Nephron (organoid): Measurements from ENCODE around the gene INTS4.
"Not testable (repeated sequence)": the region's sequence is repeated elsewhere in the genome, so short reads cannot be mapped to it uniquely, and the experiment has no call there.

Experiments used
- H3K27ac Mint-ChIP-seq, 3 experiments: 2 replicates each; pipeline ENCODE4 v1.8.0; 2020; ENCODE audit warnings: mixed read lengths in 3 of 3, mild to moderate bottlenecking in 2 of 3, moderate library complexity in 1 of 3
- H3K27me3 Mint-ChIP-seq: 2 replicates; pipeline ENCODE4 v1.8.0; 2021; ENCODE audit warnings: low read depth, mild to moderate bottlenecking, moderate library complexity, mixed read lengths
- H3K36me3 Mint-ChIP-seq: 2 replicates; pipeline ENCODE4 v1.8.0; 2020; ENCODE audit warnings: low read depth, mixed read lengths
- H3K4me1 Mint-ChIP-seq: 2 replicates; pipeline ENCODE4 v1.8.0; 2020; ENCODE audit warnings: mixed read lengths
- H3K4me3 Mint-ChIP-seq, 3 experiments: 2 replicates each; pipeline ENCODE4 v1.8.0; 2020; ENCODE audit warnings: mild to moderate bottlenecking in 3 of 3, mixed read lengths in 3 of 3, moderate library complexity in 2 of 3
- H3K9me3 Mint-ChIP-seq: 2 replicates; pipeline ENCODE4 v1.8.0; 2020; ENCODE audit warnings: mixed read lengths
- CTCF ChIP-seq, 3 experiments: fragments of 200-600 bp; sonication (generic); IDR thresholded peaks; one replicate each; pipeline ENCODE4 v1.5.0; 2021; ENCODE audit warnings: antibody characterized with exemption in 3 of 3; ENCODE audit not compliant: unreplicated experiment in 3 of 3

Gene INTS4

GRCh38 chr11:78020246-78020645, 25.8 kb upstream of the INTS4 start:
- Mint-ChIP-seq H3K36me3 (peaks cover 10% of the 10 kb centered on the region), H3K4me3 (peak overlapping the region; percentile 3 to 24 (median 9)), H3K27me3 (no peaks in the 10 kb centered on the region), H3K27ac (peak overlapping the region; percentile 69 to 92 (median 89)), H3K4me1 (peaks cover 27% of the 10 kb centered on the region), H3K9me3 (no peaks in the 10 kb centered on the region)
- TF ChIP-seq CTCF (IDR thresholded peaks at IDR 0.05; ENCODE audit: unreplicated experiment in 3 of 3), result no peak

- peak overlapping the region; percentile 69 to 92 (median 89) for H3K27ac Mint-ChIP-seq
- peak overlapping the region; percentile 3 to 24 (median 9) for H3K4me3 Mint-ChIP-seq
- H3K36me3 Mint-ChIP-seq, result peaks cover 10% of the 10 kb centered on the region
- no peaks in the 10 kb centered on the region for H3K9me3 Mint-ChIP-seq
- peaks cover 27% of the 10 kb centered on the region for H3K4me1 Mint-ChIP-seq
- no peak for TF ChIP-seq CTCF (IDR thresholded peaks at IDR 0.05; ENCODE audit: unreplicated experiment in 3 of 3)
- H3K27me3 Mint-ChIP-seq, result no peaks in the 10 kb centered on the region
Measured at GRCh38 chr11:78019808-78020207, 25.3 kb upstream of the INTS4 start.

GRCh38 chr11:78015878-78016277, 21.4 kb upstream of the INTS4 start:
- no peaks in the 10 kb centered on the region for H3K27me3 Mint-ChIP-seq
- peaks cover 10% of the 10 kb centered on the region for H3K36me3 Mint-ChIP-seq
- H3K4me3 Mint-ChIP-seq, result no peak overlapping the region
- no peaks in the 10 kb centered on the region for H3K9me3 Mint-ChIP-seq
- peaks cover 12% of the 10 kb centered on the region for H3K4me1 Mint-ChIP-seq
- TF ChIP-seq CTCF (IDR thresholded peaks at IDR 0.05; ENCODE audit: unreplicated experiment in 3 of 3), result no peak
- no peak overlapping the region for H3K27ac Mint-ChIP-seq

- H3K4me1 Mint-ChIP-seq, H3K9me3 Mint-ChIP-seq, H3K4me3 Mint-ChIP-seq, H3K27me3 Mint-ChIP-seq, H3K27ac Mint-ChIP-seq, H3K36me3 Mint-ChIP-seq: not testable (repeated sequence)
Measured at GRCh38 chr11:78014937-78015520, 20.6 kb upstream of the INTS4 start.

GRCh38 chr11:78011301-78011700, 16.8 kb upstream of the INTS4 start:
- TF ChIP-seq CTCF (IDR thresholded peaks at IDR 0.05; ENCODE audit: unreplicated experiment in 3 of 3), result no peak
- Mint-ChIP-seq H3K4me1 (no peaks in the 10 kb centered on the region), H3K4me3 (no peak overlapping the region), H3K36me3 (peaks cover 10% of the 10 kb centered on the region), H3K27ac (no peak overlapping the region), H3K9me3 (no peaks in the 10 kb centered on the region), H3K27me3 (no peaks in the 10 kb centered on the region)

- no peaks in the 10 kb centered on the region for H3K4me1 Mint-ChIP-seq
- no peak overlapping the region for H3K27ac Mint-ChIP-seq
- H3K36me3 Mint-ChIP-seq, result peaks cover 5% of the 10 kb centered on the region
- no peak for TF ChIP-seq CTCF (IDR thresholded peaks at IDR 0.05; ENCODE audit: unreplicated experiment in 3 of 3)
- no peaks in the 10 kb centered on the region for H3K27me3 Mint-ChIP-seq
- no peaks in the 10 kb centered on the region for H3K9me3 Mint-ChIP-seq
- H3K4me3 Mint-ChIP-seq, result no peak overlapping the region
Measured at GRCh38 chr11:78010755-78011154, 16.3 kb upstream of the INTS4 start.
